ENCODE results near the gene KY.

KY gene

GRCh38 chr3:134606033-134607025 is 44.5 kb downstream of the KY start:
- H3K27ac ChIP-seq: no peak overlapping the region
- TF ChIP-seq CTCF (conservative IDR thresholded peaks at IDR 0.05) (no peak), ZFX (IDR thresholded peaks at IDR 0.05) (no peak)

- TF ChIP-seq ZFX (IDR thresholded peaks at IDR 0.05) (no peak), CTCF (conservative IDR thresholded peaks at IDR 0.05) (no peak)
- no peak overlapping the region for H3K27ac ChIP-seq
Observed at GRCh38 chr3:134605556-134605955, 45.3 kb downstream of the KY start.

GRCh38 chr3:134603956-134604355 is 46.9 kb downstream of the KY start:
- H3K27ac ChIP-seq: no peak overlapping the region
- TF ChIP-seq ZFX (IDR thresholded peaks at IDR 0.05) (no peak), CTCF (conservative IDR thresholded peaks at IDR 0.05) (no peak)

- TF ChIP-seq CTCF (conservative IDR thresholded peaks at IDR 0.05) (no peak), ZFX (IDR thresholded peaks at IDR 0.05) (no peak)
- no peak overlapping the region for H3K27ac ChIP-seq
Observed at GRCh38 chr3:134603480-134603879, 47.3 kb downstream of the KY start.

GRCh38 chr3:134602440-134602814 is 48.4 kb downstream of the KY start:
- TF ChIP-seq ZFX (IDR thresholded peaks at IDR 0.05) (no peak), CTCF (conservative IDR thresholded peaks at IDR 0.05) (no peak)
- H3K27ac ChIP-seq: no peak overlapping the region

GRCh38 chr3:134601539-134602439 is 49.0 kb downstream of the KY start:
- no peak overlapping the region for H3K27ac ChIP-seq
- TF ChIP-seq ZFX (IDR thresholded peaks at IDR 0.05) (no peak), CTCF (conservative IDR thresholded peaks at IDR 0.05) (no peak)
